HG03097 (cell line): ENCODE data around the gene ETV6.
A peak's percentile ranks its signal among the peaks of the same experiment; 100 is the strongest.
"Not testable (repeated sequence)": the region's sequence is repeated elsewhere in the genome, so short reads cannot be mapped to it uniquely, and the experiment has no call there.

ENCODE experiments used
- ATAC-seq: cut with Tn5 transposase; IDR thresholded peaks from one replicate; pipeline ENCODE4 v1.9.1; 2021; ENCODE audit not compliant: unreplicated experiment, low FRiP score

Gene ETV6

DNA sequence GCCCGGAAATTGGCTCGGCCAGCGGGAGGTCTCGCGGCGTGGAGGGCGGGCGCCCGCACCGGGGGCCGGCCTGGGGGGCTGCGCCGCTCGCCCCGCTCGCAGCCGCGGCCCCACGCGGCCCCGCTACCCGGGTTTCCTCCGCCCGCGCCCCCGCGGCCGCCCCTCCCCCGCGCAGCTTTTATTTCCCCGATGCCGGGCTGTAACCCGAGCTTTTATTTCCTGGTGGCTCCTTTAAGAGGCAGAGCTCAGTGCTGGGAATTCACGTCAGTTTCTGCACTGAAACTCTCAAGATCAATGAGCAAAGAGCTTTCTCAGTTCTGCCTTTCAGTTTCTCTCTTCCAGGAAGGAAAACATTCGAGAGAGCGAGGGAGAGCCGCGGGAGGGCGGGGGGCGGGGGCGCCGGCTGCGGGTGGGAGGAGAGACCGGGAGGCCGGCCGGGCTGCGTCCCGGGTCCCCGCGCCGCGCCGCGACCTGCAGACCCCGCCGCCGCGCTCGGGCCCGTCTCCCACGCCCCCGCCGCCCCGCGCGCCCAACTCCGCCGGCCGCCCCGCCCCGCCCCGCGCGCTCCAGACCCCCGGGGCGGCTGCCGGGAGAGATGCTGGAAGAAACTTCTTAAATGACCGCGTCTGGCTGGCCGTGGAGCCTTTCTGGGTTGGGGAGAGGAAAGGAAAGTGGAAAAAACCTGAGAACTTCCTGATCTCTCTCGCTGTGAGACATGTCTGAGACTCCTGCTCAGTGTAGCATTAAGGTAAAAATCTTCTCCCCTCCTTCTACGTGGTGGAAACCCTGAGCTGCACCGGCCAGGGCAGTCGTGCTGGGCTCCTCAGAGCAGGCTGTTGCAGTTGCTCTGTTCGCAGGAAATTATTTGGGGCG lies at the start of gene ETV6:
Gene ETV6, plus strand, starts transcription at position 262 of the 873 bp plus-strand sequence. Its CDS starts 454 bp downstream, at position 716.
- ATAC-seq = peak; percentile 35

DNA sequence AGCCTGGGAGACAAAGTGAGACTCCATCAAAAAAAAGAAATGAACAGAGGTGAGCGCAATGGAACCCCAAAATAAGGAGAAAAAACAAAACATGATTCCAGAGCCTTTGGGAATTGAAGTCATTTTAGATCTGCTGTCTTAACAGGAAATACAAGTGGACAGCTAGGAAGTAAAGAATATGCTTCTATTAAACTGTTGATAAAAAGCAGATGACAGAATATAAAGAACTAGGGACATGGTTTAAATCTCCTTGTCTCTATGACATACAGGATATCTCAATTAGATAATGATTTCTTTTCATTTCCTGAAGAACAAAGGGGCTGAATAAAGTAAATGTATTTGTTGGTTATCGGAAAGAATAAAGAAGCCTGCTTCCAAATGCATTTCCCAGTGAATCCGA lies 49.3 kb upstream of the ETV6 start:
- no peak for ATAC-seq

DNA sequence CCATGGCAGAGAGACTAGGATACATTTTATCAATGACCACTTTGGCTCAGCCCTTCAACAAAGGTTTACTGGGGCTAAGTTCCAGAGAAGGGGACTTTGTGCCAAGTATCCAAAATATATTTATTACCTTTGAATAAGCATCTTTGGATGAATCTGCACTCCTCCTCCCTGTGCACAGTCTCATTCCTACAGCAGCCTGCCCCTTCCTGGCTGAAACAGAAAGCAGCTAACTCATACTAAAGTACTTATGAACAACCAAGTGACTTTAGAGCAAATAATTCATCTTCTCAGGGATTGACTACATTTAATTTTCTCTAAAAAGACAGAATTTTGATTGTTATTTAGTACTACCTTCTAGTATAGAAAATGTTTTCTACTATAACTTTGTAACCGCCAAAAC lies 47.8 kb upstream of the ETV6 start:
- no peak for ATAC-seq

DNA sequence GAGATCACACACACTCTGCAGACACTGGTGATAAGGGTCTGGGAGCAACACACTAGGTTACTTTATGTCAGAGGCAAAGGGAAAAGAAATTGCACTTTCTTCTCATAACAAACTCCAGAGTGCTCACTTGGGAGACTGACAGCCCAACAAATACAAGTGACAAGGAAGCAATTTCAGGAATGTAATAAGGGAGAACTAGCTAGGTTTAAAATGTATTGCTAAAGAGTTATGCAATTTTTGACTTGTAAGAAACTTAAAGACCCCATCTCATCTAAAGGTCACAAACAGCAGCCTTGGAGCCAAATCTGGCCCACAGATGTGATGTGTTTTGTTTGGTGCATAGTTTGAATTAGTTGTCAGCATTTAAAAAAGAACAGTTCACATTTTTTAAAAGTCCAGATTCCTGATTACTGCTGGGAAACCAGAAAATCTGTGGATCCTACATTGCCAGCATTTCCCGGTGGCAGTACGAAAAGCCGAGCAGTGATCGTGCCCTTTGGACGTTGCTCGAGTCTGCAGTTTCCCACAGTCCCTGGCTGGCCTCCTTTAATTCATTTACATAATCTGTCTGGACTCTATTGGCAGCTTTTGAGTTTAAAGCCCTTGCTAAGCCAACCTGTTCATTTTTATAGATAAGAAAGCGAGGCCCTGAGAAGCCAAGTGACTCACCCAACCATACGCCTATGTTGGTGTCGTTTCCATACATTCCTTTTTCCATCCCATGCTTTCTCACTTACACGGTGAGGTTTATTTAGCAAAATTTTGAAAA lies 42.0 kb upstream of the ETV6 start:
- ATAC-seq = no peak

DNA sequence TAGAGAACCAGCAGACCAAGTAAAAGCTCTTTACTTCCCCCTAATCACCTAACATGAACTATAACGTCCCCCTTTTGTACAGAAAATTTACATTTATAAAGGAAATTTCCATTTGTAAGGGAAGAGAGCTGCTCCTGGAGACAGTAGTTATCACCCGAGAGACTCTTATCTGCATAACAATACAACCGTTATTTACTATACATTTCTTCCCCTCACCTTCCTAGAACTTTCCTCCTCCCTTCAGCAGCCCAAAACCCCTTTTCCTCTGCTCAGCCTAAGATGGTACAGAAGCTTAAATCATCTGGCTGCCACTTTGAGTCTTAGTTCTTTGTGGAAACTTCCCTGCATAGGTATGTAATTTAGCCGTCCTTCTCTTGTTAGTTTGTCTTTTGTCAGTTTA lies 40.4 kb upstream of the ETV6 start:
- ATAC-seq = no peak

DNA sequence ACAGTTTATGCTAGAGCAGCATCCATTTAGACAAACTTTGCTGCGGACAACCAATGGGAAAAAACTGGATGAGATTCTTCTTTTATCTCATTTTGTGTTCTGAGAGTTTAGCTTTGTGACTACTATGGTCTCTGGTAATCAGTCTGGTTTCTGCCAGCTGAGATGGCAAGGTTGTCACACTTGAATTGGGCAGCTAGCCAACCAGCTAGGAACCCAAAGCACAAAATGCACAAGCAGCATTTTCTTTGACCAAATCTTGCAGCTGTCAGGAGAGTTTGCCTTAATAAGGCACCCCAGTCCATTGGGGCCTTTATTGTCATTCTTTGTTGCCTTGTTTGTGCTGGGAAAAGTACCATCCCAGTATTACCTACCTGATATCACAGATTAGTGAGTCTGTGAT lies 34.0 kb upstream of the ETV6 start:
- ATAC-seq = no peak

DNA sequence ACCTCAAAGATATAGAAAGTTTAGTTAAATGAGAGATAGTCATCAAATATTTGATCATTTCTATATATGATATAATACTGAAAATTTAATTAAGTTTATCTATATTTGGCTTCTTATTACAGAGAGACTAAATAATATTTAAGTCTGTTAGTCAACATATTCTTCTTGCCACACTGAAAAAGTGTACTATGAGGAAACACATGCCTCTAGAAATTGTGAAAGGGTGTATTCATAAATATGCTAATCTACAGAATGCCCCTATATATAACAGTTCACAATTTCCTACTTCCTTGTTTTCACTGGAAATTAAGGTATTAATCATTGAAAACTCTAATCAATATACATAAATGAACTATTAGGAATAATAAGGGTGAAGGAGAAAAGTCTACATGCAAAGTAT lies 31.4 kb upstream of the ETV6 start:
- no peak for ATAC-seq

DNA sequence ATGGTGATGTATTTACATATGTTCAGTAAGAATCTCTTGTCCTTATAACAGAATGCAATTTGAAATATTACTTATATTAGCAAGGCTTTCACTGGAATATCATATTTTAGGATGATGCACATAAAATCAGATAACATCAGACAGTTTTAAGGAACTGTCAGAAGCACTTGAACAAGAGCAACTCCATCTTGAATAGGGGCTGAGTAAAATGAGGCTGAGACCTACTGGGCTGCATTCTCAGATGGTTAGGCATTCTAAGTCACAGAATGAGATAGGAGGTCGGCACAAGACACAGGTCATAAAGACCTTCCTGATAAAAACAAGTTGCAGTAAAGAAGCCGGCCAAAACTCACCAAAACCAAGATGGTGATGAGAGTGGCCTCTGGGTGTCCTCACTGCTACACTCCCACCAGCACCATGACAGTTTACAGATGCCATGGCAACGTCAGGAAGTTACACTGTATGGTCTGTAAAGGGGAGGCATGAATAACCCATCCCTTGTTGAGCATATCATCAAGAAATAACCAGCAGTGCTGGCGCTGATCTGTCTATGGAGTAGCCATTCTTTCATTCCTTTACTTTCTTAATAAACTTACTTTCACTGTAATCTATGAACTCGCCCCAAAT lies 27.6 kb upstream of the ETV6 start:
- no peak for ATAC-seq

DNA sequence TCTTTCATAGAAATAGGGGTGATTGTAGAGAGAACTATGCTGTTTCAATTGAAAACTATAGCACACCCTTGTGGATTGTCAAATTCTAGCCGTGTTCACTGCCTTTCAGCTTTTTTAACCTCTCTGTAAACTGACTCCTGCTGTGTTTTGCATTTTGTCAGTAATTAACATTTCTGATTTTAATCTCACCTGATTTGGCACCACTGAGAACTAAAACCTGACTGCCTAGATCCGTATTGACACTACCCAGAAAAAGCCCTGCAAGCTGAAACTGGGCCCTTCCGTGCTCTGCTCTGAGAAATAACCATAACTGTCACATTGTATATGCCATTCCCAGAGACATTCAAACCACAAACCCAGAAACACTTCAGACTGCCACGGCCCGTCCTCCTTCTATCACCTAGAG lies 26.6 kb upstream of the ETV6 start:
- ATAC-seq = no peak

DNA sequence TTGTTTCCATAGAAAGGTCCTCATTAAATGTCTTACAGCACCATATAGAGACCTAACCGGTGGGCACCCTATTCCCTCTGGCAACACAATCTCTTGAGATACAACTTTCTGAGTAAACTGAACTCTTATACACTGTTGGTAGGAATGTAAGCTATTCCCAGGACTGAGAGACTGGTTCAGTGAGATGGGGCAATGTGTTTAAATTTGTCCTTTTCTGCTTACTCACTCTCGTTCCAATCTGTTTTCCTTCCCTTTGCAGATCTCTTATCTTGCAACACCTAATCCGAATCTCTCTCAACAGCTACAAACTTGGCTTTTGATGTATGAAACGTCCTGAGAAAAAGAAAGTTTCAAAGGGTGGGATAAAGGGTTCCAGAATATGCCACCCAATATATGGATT lies 26.1 kb upstream of the ETV6 start:
- ATAC-seq = no peak

DNA sequence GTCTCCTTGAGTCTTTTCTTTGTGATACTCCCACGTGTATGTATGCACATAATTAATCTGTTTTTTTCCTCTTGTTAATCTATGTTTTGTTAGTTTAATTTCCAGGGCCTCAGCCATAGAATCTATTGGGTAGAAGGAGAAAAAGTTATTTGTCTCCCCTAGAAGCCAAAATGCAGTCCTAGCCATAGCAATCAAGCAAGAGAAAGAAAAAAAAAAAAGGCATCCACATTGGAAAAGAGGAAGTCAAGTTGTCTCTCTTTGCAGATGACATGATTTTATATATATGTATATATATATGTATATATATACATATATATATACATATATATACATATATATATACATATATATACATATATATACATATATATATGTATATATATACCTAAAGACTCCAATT lies 25.4 kb upstream of the ETV6 start:
- no peak for ATAC-seq

DNA sequence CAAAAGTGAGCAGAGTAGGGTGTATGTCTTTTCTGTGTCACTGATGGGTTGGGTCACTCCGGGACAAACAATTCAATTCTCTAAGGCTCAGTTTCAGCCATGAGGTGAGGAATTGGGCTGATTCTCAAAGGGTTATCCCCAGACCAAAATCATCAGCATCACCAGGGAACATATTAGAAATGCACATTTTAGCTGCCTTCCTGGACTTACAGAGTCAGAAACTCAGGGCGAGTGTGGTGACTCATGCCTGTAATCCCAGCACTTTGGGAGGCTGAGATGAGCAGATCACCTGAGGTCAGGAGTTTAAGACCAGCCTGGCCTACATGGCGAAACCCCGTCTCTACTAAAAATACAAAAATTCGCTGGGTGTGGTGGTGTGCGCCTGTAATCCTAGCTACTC lies 21.8 kb upstream of the ETV6 start:
- ATAC-seq = not testable (repeated sequence)

DNA sequence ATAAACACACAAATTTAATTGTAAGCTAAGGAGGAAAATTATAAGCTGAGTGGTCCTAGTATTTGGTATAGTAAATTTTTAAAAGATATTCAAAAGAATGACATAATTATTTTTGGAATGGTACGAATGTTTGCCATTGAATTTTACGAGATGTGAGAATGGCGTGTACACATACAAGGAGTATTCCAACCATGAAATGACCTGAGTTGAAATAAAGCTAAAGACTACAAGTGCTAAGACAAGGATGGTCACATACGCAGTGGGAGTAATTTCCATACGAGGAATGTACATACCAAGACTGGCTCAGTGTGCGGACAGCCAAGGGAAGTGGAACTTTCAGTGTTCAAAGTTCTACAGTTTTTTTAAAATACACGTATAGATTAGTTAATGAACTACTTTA lies 21.1 kb upstream of the ETV6 start:
- ATAC-seq = no peak

DNA sequence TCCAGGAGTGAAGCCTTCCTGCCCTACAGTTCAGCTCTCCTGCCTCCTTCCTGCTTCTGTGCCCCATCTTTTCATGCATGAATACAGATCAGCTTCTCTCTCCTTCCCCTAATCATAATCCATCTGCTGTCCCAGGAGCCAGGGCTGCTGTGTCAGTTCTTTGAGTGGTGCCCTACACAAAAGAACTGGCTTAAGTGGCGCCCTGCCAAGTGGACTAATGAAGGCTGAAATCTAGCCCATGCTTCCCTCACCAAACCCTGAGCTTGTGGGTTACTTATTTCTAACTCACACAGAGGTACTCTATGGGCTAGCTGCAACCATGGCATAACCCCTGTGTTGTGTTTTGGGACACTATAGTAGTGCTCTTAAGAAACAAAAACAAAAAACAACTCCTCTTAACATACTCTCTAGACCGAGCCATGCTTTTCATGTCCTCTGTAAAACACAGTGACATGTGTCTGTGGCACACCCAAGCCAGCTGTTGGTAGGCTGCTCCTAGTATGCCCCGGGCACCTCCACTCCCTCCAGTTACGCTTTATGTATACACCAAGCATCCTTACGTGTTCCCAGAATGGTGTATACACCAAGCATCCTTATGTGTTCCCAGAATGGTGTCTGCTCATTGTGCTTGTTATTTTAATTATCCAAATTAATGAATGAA lies 19.3 kb upstream of the ETV6 start:
- ATAC-seq = no peak

DNA sequence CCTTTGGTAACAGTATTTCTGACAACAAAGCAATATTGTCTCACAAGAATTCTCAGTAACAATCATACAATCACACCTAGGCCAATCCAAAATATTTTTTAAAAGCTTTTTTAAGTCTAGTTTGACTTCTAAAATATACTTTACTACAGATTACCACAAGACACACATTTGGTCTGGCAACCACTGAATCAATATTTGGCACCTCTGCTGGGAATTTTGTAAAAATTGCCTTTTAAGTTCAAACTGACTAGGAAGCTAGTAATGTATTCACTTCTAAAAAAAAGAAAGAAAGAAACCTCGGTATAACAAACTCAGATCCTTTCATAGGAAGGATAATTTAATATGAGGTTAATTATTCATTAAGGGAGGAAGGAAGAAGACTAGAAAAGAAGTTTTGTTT lies 18.2 kb upstream of the ETV6 start:
- no peak for ATAC-seq

DNA sequence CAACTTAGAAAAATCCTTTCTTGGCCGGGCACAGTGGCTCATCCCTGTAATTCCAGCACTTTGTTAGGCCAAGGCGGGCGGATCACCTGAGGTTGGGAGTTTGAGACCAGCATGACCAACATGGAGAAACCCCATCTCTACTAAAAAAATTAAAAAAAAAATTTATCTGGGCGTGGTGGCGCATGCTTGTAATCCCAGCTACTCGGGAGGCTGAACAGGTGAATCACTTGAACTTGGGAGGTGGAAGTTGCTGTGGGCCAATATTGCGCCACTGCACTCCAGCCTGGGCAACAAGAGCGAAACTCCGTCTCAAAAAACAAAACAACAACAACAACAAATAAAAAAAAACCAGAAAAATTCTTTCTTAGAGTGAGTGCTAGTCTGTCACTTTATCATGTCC lies 17.6 kb upstream of the ETV6 start:
- ATAC-seq = not testable (repeated sequence)

DNA sequence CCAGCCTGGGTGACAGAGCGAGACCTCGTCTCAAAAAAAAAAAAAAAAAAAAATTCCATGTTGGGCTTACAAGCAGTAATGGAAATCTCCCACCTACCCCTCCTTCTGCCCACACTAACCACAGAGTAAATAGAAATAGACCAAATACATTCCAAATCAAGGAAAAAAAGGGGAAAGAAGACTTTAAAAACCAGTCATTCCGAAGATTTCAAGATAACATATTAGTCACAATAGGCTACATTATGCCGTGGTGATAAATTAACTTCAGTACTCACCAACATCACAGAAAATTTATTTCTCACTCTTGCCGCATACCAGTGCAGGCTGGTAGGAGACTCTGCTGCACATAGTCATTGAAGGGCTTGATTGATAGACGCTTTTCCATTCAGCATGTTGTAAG lies 15.5 kb upstream of the ETV6 start:
- no peak for ATAC-seq

DNA sequence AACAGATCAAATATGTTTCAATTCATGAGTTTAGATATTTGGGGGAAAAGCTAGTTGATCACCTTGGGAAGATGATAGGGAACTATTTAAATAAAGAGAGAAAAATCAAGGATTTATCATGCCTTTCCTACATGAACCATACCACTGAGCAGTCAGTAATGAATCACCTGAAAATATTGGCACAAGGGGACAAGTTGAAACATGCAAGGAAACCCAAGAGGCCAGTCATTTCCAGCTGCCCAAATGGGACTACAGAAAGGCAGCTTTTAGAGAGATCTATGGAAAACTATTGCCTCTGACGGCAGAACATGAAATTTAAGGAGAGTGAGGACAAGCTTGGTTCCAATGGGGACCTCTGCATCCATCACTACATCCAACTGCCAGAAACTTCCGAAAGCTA lies 14.1 kb upstream of the ETV6 start:
- no peak for ATAC-seq

DNA sequence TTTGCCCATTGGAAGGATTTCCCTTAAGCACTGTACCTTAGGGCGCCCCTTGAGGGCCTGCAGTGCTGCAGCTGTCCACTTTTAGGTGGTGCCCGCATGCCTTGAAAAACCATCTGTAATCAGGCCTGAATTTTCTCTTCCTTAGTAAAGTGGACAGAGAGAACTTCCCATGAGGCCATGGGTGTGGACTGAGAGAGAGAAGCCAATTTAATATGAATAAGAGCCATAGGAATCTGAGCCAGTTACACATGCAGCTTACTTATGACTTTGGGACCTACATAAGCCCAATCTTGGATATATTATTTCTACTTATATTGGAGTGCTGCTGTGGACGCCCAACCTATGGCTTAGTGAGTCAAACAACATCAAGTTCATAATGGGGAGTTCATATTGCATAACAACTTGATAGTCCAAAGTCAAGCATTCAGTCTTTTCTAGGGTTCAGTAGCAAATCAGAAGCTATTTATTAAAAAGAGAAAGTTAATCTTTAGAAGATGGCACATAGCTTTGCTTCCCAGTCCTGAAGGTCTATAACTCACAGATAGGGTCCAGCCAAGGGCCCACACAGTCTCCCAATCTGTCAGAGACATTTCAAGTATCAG lies 11.1 kb upstream of the ETV6 start:
- no peak for ATAC-seq

DNA sequence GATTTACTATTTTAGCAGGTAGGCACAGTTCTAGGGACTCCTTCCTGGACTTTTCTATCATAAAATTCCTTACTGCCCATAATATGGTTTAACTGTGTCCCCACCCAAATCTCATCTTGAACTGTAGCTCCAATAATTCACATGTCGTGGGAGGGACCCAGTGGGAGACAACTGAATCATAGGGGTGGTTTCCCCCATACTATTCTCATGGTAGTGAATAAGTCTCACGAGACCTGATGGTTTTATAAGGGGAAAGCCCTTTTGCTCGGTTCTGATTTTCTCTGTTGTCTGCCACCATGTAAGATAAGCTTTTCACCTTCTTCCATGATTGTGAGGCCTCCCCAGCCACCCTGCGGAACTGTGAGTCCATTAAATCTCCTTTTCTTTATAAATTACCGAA lies 10.0 kb upstream of the ETV6 start:
- ATAC-seq = no peak

DNA sequence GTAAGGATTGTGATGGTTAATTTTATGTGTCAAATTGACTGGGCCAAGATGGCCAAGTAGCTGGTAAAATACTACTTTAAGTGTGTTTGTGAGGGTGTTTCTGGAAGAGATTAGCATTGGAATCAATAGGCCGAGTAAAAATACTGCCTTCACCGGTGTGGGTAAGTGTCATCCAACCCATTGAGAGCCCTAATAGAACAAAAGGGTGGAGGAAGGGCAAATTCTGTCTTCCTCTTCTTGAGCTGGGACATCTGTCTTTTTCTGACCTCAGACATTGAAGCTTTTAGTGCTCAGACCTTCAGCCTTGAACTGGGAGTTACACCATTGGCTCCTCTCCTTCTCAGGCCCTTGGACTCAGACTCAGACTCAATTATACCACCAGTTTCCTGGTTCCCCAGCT lies 8.0 kb upstream of the ETV6 start:
- ATAC-seq = no peak
